WI38 (cell line): ENCODE results near the gene IGF2BP2.

ENCODE experiments used
- H3K4me3 ChIP-seq: 2 replicates; pipeline ENCODE4 v1.5.1; 2011; ENCODE audit warnings: low read depth, mild to moderate bottlenecking, control low read depth, low read length
- TF ChIP-seq, protein P1 (sequence below): IDR thresholded peaks from 2 replicates; pipeline ENCODE4 v1.5.1; 2012; ENCODE audit warnings: low read depth, mild to moderate bottlenecking, control low read depth, low read length

Gene IGF2BP2

DNA sequence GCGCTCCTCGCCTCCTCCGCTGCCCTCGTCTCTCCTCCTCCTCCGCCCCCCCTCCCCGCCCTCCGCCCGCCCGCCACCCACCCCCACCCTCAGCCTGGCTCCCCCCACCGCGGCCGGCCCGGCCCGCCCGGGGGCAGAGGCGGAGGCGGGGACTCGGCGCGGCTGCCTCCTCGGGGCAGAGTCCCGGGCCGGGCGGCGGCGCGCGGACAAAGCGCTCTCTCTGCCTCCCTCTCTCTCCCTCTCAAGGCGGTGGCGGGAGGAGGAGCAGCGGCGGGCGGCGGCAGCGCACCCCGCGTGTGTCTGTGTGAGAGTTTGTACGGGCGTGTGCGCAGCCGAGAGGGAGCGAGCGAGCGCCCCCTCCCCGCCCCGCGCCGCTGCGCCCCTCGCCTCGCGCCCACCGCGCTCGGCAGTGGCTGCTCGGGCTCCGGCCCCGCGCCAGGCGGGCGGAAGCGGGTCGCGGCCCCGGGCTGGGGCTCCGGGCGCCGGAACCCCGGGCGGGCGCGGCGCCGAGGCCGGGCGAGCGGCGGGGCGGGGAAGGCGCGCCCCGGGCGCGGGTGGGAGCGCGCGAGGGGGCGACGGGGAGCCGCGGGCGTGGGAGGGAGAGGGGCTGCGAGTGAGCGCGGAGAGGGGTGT lies at the start of gene IGF2BP2:
Gene IGF2BP2, minus strand, starts transcription at position 37 of the 633 bp plus-strand sequence. CDS start 82 bp downstream, outside the sequence.
- TF ChIP-seq, protein P1, sequence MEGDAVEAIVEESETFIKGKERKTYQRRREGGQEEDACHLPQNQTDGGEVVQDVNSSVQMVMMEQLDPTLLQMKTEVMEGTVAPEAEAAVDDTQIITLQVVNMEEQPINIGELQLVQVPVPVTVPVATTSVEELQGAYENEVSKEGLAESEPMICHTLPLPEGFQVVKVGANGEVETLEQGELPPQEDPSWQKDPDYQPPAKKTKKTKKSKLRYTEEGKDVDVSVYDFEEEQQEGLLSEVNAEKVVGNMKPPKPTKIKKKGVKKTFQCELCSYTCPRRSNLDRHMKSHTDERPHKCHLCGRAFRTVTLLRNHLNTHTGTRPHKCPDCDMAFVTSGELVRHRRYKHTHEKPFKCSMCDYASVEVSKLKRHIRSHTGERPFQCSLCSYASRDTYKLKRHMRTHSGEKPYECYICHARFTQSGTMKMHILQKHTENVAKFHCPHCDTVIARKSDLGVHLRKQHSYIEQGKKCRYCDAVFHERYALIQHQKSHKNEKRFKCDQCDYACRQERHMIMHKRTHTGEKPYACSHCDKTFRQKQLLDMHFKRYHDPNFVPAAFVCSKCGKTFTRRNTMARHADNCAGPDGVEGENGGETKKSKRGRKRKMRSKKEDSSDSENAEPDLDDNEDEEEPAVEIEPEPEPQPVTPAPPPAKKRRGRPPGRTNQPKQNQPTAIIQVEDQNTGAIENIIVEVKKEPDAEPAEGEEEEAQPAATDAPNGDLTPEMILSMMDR = no peak
- H3K4me3 ChIP-seq = peak within 1 kb of the TSS; percentile 90

DNA sequence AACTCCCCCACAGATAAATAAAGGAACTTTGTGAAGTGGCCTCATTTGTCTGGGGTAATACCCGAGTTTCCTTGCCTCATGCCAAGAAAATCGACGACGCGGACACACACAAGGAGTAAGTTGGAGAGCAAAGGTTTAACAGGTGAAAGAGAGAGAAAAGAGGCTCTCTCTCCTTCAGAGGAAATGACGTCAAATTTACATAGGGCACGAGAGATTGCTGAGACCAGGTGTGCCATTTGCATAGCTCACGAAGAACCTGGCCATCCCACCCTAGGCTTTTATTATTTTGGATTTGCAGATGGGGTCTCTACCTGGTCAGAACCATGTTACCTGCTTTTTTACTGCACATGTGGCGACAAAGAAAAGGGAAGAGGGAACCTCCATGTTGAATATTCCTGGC lies 49.3 kb upstream of the IGF2BP2 start:
- no peak overlapping the region for H3K4me3 ChIP-seq
- TF ChIP-seq, protein P1 = no peak

DNA sequence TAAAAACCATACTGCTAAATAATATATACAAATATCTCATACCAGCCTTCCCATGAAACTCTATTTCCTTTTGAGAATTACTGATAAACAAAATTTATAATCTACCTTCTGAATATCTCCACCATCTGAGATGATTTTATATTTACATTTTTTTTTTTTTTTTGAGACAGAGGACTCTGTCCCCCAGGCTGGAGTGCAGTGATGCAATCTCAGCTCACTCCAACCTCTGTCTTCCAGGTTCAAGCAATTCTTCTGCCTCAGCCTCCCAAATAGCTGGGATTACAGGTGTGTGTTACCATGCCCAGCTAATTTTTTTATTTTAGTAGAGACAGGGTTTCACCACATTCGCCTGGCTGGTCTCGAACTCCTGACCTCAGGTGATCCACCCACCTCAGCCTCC lies 42.8 kb upstream of the IGF2BP2 start:
- H3K4me3 ChIP-seq = no peak overlapping the region
- TF ChIP-seq, protein P1 = no peak

DNA sequence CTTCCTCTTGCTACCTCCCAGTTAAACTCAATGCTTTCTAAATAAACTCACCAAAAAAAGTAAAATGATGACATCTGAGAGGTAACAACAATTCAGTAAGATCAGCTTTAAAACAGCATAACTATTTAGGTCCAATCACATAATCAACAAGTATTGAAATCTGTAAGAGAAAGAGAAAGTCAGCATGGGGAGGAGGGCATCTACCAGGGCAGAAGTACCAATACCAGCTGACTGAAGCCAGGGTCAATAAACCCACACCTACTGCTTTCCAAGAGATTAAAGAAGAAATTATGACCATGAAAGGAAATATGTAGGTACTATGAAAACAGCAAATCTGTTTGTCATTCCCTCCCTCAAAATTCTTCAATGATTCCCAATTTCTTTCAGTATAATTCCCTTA lies 42.2 kb upstream of the IGF2BP2 start:
- TF ChIP-seq, protein P1 = no peak
- H3K4me3 ChIP-seq = no peak overlapping the region

GRCh38 chr3:185866555-185866954 lies 41.7 kb upstream of the IGF2BP2 start:
- no peak overlapping the region for H3K4me3 ChIP-seq
- TF ChIP-seq, protein P1 = no peak

DNA sequence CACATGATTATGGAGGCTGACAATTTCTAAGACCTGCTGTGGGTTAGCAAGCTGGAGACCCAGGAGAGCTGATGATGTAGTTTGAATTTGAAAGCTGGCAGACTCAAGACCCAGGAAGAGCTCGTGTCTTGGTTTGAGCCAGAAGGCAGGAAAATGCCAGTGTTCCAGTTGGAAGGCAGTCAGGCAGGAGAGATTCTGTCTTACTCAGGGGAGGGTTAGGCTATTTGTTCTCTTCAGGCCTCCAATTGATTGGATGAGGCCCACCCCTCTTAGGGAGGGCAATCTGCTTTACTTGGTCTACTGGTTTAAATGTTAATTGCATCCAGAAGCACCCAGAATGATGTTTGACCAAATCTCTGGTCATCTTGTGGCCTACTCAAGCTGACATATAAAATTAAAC lies 40.4 kb upstream of the IGF2BP2 start:
- no peak overlapping the region for H3K4me3 ChIP-seq
- TF ChIP-seq, protein P1 = no peak

GRCh38 chr3:185864767-185865166 lies 39.9 kb upstream of the IGF2BP2 start:
- TF ChIP-seq, protein P1 = no peak

More at GRCh38 chr3:185864767-185865166, 39.9 kb upstream of the IGF2BP2 start:
- H3K4me3 ChIP-seq = no peak overlapping the region
